ENCODE measurements around the gene STBD1.

STBD1 gene

GRCh38 chr4:76265631-76266218 is 40.8 kb upstream of the STBD1 start:
- Histone ChIP-seq H3K79me2 (ENCODE audit: low read length) (no peaks in the 10 kb centered on the region), H3K36me3 (replicated peaks; ENCODE audit: low read depth, low read length) (no peaks in the 10 kb centered on the region), H3K4me3 (ENCODE audit: low read length) (no peak overlapping the region), H3K9ac (ENCODE audit: low read length) (no peak overlapping the region), H3K27ac (ENCODE audit: low read length) (no peak overlapping the region), H3K4me2 (ENCODE audit: low read length) (no peak overlapping the region), H2AFZ (ENCODE audit: low read depth, low read length) (no peak overlapping the region), H3K9me3 (ENCODE audit: insufficient read depth, low read length) (no peaks in the 10 kb centered on the region), H3K27me3 (ENCODE audit: low read depth, low read length) (peaks cover 14% of the 10 kb centered on the region), H3K4me1 (ENCODE audit: low read length) (no peaks in the 10 kb centered on the region), H4K20me1 (ENCODE audit: insufficient read depth, low read length) (no peaks in the 10 kb centered on the region)
- TF ChIP-seq EZH2phosphoT487 (IDR thresholded peaks at IDR 0.05; ENCODE audit: low read depth) (no peak), CTCF (IDR thresholded peaks at IDR 0.05; ENCODE audit: low read depth, low read length) (no peak)

- no peaks in the 10 kb centered on the region for H3K36me3 ChIP-seq (replicated peaks; ENCODE audit: low read depth, low read length)
- no peaks in the 10 kb centered on the region for H3K4me1 ChIP-seq (ENCODE audit: low read length)
- H3K9me3 ChIP-seq (ENCODE audit: insufficient read depth, low read length) = no peaks in the 10 kb centered on the region
- no peak overlapping the region for H2AFZ ChIP-seq (ENCODE audit: low read depth, low read length)
- no peak overlapping the region for H3K9ac ChIP-seq (ENCODE audit: low read length)
- no peak overlapping the region for H3K4me2 ChIP-seq (ENCODE audit: low read length)
- TF ChIP-seq CTCF (IDR thresholded peaks at IDR 0.05; ENCODE audit: low read depth, low read length) (no peak), EZH2phosphoT487 (IDR thresholded peaks at IDR 0.05; ENCODE audit: low read depth) (no peak)
- H3K79me2 ChIP-seq (ENCODE audit: low read length) = no peaks in the 10 kb centered on the region
- H3K27ac ChIP-seq (ENCODE audit: low read length) = no peak overlapping the region
- H3K27me3 ChIP-seq (ENCODE audit: low read depth, low read length) = peaks cover 22% of the 10 kb centered on the region
- no peaks in the 10 kb centered on the region for H4K20me1 ChIP-seq (ENCODE audit: insufficient read depth, low read length)
- no peak overlapping the region for H3K4me3 ChIP-seq (ENCODE audit: low read length)
Measured at GRCh38 chr4:76266627-76267026, 39.9 kb upstream of the STBD1 start.

- no peak overlapping the region for H2AFZ ChIP-seq (ENCODE audit: low read depth, low read length)
- H3K79me2 ChIP-seq (ENCODE audit: low read length) = no peaks in the 10 kb centered on the region
- H3K9me3 ChIP-seq (ENCODE audit: insufficient read depth, low read length) = no peaks in the 10 kb centered on the region
- no peaks in the 10 kb centered on the region for H4K20me1 ChIP-seq (ENCODE audit: insufficient read depth, low read length)
- no peak overlapping the region for H3K27ac ChIP-seq (ENCODE audit: low read length)
- no peaks in the 10 kb centered on the region for H3K4me1 ChIP-seq (ENCODE audit: low read length)
- H3K4me3 ChIP-seq (ENCODE audit: low read length) = no peak overlapping the region
- H3K4me2 ChIP-seq (ENCODE audit: low read length) = no peak overlapping the region
- H3K36me3 ChIP-seq (replicated peaks; ENCODE audit: low read depth, low read length) = no peaks in the 10 kb centered on the region
- no peak for TF ChIP-seq CTCF (IDR thresholded peaks at IDR 0.05; ENCODE audit: low read depth, low read length)
- TF ChIP-seq EZH2phosphoT487 (IDR thresholded peaks at IDR 0.05; ENCODE audit: low read depth) = no peak
- H3K27me3 ChIP-seq (ENCODE audit: low read depth, low read length) = peaks cover 24% of the 10 kb centered on the region
- no peak overlapping the region for H3K9ac ChIP-seq (ENCODE audit: low read length)
Measured at GRCh38 chr4:76267811-76268210, 38.7 kb upstream of the STBD1 start.

GRCh38 chr4:76270244-76271175 is 36.0 kb upstream of the STBD1 start:
- no peaks in the 10 kb centered on the region for H3K36me3 ChIP-seq (replicated peaks; ENCODE audit: low read depth, low read length)
- no peak overlapping the region for H3K27ac ChIP-seq (ENCODE audit: low read length)
- no peaks in the 10 kb centered on the region for H3K4me1 ChIP-seq (ENCODE audit: low read length)
- no peak overlapping the region for H3K4me3 ChIP-seq (ENCODE audit: low read length)
- H3K79me2 ChIP-seq (ENCODE audit: low read length) = no peaks in the 10 kb centered on the region
- H3K9me3 ChIP-seq (ENCODE audit: insufficient read depth, low read length) = no peaks in the 10 kb centered on the region
- H3K9ac ChIP-seq (ENCODE audit: low read length) = no peak overlapping the region
- H3K4me2 ChIP-seq (ENCODE audit: low read length) = no peak overlapping the region
- no peak overlapping the region for H2AFZ ChIP-seq (ENCODE audit: low read depth, low read length)
- TF ChIP-seq EZH2phosphoT487 (IDR thresholded peaks at IDR 0.05; ENCODE audit: low read depth) (no peak), CTCF (IDR thresholded peaks at IDR 0.05; ENCODE audit: low read depth, low read length) (no peak)
- H3K27me3 ChIP-seq (ENCODE audit: low read depth, low read length) = peaks cover 19% of the 10 kb centered on the region
- no peaks in the 10 kb centered on the region for H4K20me1 ChIP-seq (ENCODE audit: insufficient read depth, low read length)
